ENCODE measurements around the gene OR56A5. TPM values are rescaled to one million over a fixed set of nuclear protein-coding genes. Genes with fewer than 3 reads are reported as not detected.

Gene OR56A5
- total RNA-seq: not detected in 2 replicates

GRCh38 chr11:5968394-5968793 is at the start of gene OR56A5:
Gene OR56A5 (minus strand): TSS chr11:5968494. CDS start chr11:5968494, 0 bp downstream.

GRCh38 chr11:6006846-6007245 is 38.6 kb upstream of the OR56A5 start, which contains the start of gene OR56A4:
Gene OR56A4 (minus strand): TSS chr11:6006946. CDS start chr11:6002992, 3,954 bp downstream.

GRCh38 chr11:5986885-5987284 is 18.6 kb upstream of the OR56A5 start, which contains the start of gene OR52L1:
Gene OR52L1 (minus strand): TSS chr11:5986985. CDS start chr11:5986930, 55 bp downstream.

DNA sequence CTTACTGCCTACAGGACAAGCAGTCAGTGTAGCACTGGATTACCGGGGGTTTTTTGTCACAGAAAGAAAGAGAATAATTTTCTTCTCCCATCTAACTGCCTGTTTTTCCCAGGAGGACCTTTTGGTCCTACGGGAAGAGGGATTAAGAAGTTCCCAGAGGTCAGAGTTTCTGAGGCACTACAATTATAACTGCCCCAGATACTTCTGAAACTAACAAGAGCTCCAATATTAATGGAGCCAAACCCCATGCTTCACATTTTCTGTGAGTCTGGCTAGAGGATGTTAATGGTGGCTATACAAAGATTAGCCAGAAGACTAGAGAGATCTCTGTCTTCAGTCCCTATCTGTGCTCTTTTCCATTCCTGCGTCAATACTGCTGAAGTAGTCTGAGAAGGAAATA is 26.3 kb downstream of the OR56A5 start, which contains the start of gene OR56A3:
TSS of gene OR56A3 (plus strand) at position 301 of the 400 bp plus-strand sequence. CDS start 5,096 bp downstream, outside the sequence.

Other genes starting within 250 kb of the OR56A5 start
- gene OR56B1, start 232.0 kb downstream of the OR56A5 start, total RNA-seq: not detected in 2 replicates
- not detected in 2 replicates for gene OR52N4, start 214.3 kb downstream of the OR56A5 start, total RNA-seq
- not detected in 2 replicates for gene OR52N5, start 185.1 kb downstream of the OR56A5 start, total RNA-seq
- gene OR52N1, start 177.2 kb downstream of the OR56A5 start, total RNA-seq: not detected in 2 replicates
- not detected in 2 replicates for gene OR52N2, start 159.6 kb downstream of the OR56A5 start, total RNA-seq
- not detected in 2 replicates for gene OR52E6, start 126.6 kb downstream of the OR56A5 start, total RNA-seq
- gene OR52E8, start 110.8 kb downstream of the OR56A5 start, total RNA-seq: not detected in 2 replicates
- not detected in 2 replicates for gene OR52E4, start 87.9 kb downstream of the OR56A5 start, total RNA-seq
- gene OR52E5, start 75.3 kb downstream of the OR56A5 start, total RNA-seq: not detected in 2 replicates
- not detected in 2 replicates for gene OR56A3, start 26.2 kb downstream of the OR56A5 start, total RNA-seq
- gene OR52L1, start 18.5 kb upstream of the OR56A5 start, total RNA-seq: not detected in 2 replicates
- gene OR56A4, start 38.5 kb upstream of the OR56A5 start, total RNA-seq: not detected in 2 replicates
- under 0.01 TPM in 1 of 2 replicates, not detected in the other for gene OR56A1, start 62.3 kb upstream of the OR56A5 start, total RNA-seq
- not detected in 2 replicates for gene OR56B4, start 139.2 kb upstream of the OR56A5 start, total RNA-seq
- not detected in 2 replicates for gene OR52B2, start 201.8 kb upstream of the OR56A5 start, total RNA-seq
- gene OR52W1, start 230.7 kb upstream of the OR56A5 start, total RNA-seq: not detected in 2 replicates
- gene C11orf42, start 237.1 kb upstream of the OR56A5 start, total RNA-seq: not detected in 2 replicates